Measurements from ENCODE around the gene KRTAP4-9.
"Not testable (repeated sequence)": the region's sequence is repeated elsewhere in the genome, so short reads cannot be mapped to it uniquely, and the experiment has no call there.

KRTAP4-9 gene

GRCh38 chr17:41147531-41148204 lies 42.5 kb downstream of the KRTAP4-9 start:
- no peak overlapping the region for H3K4me3 ChIP-seq (replicated peaks in 1 of 2; ENCODE audit: low read depth in 2 of 2, low read length in 2 of 2)
- TF ChIP-seq CTCF (IDR thresholded peaks at IDR 0.05; ENCODE audit: low read depth, low read length) = no peak
- DNase-seq (ENCODE audit: low read depth in 2 of 2) = no peak

- H3K4me3 ChIP-seq (replicated peaks in 1 of 2; ENCODE audit: low read depth in 2 of 2, low read length in 2 of 2); DNase-seq (ENCODE audit: low read depth in 2 of 2): not testable (repeated sequence)
These were observed 43.9 kb downstream of the KRTAP4-9 start for GRCh38 chr17:41148971-41149651.

GRCh38 chr17:41149652-41149985 lies 44.4 kb downstream of the KRTAP4-9 start, which contains the start of gene KRTAP4-5:
Gene KRTAP4-5, minus strand, starts transcription at chr17:41149825. Its CDS starts 58 bp downstream, at chr17:41149767.
- no peak within 1 kb of the TSS for H3K4me3 ChIP-seq (replicated peaks in 1 of 2; ENCODE audit: low read depth in 2 of 2, low read length in 2 of 2)
- no peak for DNase-seq (ENCODE audit: low read depth in 2 of 2)
- no peak for TF ChIP-seq CTCF (IDR thresholded peaks at IDR 0.05; ENCODE audit: low read depth, low read length)

DNA sequence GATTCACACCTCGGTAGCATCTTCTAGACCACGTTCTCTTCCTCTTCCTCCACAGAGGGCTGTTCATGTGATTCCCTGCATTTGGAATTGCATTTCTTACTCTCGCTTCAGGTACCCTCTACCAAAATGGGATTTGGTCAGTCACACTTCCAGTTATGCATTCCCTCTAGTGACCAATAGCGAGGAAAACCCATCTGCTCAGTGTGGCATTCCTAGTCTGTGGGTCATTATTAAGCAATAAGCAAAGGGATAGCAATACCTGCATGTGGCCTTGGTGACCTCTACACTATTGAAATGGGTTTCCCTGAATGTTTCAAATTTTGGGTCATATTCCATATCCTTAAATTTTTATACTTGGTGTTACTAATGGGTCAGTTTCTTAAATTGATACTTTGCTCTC lies 44.8 kb downstream of the KRTAP4-9 start:
- TF ChIP-seq CTCF (IDR thresholded peaks at IDR 0.05; ENCODE audit: low read depth, low read length) = no peak
- no peak overlapping the region for H3K4me3 ChIP-seq (replicated peaks in 1 of 2; ENCODE audit: low read depth in 2 of 2, low read length in 2 of 2)
- no peak for DNase-seq (ENCODE audit: low read depth in 2 of 2)

DNA sequence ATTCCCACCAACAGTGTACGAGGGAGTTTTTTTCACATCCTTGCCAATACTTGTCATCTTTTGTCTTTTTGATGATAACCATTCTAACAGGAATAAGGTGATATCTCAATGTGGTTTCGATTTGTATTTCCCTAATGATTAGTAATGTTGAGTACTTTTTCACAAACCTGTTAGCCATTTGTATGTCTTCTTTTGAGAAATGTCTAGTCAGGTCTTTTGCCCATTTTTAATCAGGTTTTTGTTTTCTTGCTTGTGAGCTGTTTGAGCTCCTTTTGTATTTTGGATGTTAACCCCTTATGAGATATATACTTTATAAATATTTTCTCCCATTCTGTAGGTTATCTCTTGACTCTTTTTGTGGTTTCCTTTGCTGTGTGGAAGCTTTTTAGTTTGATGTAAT lies 46.3 kb downstream of the KRTAP4-9 start:
- no peak overlapping the region for H3K4me3 ChIP-seq (replicated peaks in 1 of 2; ENCODE audit: low read depth in 2 of 2, low read length in 2 of 2)
- no peak for TF ChIP-seq CTCF (IDR thresholded peaks at IDR 0.05; ENCODE audit: low read depth, low read length)
- DNase-seq (ENCODE audit: low read depth in 2 of 2) = no peak

DNA sequence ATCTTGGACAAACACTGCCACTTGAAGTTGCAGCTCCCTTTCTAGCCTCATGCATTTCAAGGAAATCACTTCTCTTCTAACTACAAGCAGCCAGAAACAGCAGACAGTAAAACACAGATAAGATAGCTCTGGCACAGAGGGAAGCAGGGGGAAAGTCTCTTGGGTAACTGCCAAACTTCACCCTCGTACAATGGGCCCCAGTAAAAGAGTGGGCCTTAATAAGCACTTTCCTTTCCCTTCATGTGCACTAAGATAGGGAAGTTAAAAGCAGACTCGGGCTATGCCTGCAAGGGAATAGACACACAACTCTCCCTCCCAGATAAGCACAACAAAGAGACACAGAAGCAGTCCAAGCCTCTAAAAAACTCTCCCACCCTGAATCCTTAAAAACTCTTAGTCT lies 48.7 kb downstream of the KRTAP4-9 start:
- no peak for DNase-seq (ENCODE audit: low read depth in 2 of 2)
- H3K4me3 ChIP-seq (replicated peaks in 1 of 2; ENCODE audit: low read depth in 2 of 2, low read length in 2 of 2) = no peak overlapping the region
- no peak for TF ChIP-seq CTCF (IDR thresholded peaks at IDR 0.05; ENCODE audit: low read depth, low read length)

Measured in cardiac fibroblast (primary cell).